ENCODE results near the gene SPDYE16.
"Not testable (repeated sequence)": the region's sequence is repeated elsewhere in the genome, so short reads cannot be mapped to it uniquely, and the experiment has no call there.

SPDYE16 gene

DNA sequence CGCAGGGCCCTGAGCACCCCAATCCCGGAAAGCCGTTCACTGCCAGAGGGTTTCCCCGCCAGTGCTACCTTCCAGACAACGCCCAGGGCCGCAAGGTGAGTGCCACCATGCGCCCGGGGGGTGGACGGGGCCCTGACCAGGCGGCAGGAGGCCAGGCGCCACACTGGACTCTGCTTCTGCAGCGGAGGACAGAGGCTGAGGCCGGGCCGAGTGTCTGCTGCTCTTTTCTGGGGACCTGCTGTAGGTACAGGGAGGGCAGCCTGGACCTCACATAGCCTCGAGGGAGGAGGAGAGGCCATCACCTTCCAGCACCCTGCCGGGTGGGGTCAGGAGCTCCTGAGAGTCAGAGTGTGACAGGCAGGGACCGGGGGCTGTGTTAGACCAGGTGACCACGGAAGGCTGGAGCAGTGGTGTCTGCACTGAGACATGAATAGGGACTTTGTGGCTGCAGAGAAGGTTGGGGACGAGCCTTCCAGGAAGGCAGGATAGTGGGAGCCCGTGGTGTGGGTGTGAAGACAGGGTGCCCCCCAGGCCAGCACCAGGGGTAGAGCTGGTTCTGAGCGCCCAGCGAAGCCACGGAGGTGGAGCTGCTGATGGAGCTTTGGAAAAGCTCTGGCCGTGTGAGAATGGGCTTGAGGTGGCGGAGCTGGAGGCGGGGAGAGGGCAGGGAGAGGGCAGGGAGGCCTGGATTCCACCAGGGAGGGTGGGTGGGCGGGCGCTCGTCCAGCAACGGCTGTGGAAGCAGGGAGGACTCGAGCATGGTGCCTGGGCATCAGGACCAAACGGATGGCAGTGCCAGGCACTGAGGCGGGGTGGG lies 38.5 kb downstream of the SPDYE16 start:
- not testable (repeated sequence) for DNase-seq (ENCODE audit: low read depth)

DNA sequence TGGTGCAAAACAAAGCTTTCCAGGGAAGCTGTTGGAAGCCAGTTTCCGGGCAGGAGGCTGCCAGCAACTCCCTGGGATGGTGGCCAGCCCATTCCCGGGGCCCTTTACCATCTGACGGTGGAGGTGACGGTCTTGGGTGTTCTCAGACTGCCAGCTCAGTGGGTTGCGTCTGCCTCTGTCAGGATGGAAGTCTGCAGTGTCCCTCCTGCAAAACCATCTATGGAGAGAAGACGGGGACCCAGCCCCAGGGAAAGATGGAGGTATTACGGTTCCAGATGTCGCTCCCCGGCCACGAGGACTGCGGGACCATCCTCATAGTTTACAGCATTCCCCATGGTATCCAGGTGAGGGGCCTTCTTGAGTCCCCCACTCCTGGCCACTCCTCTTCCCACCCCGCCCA lies 39.9 kb downstream of the SPDYE16 start:
- not testable (repeated sequence) for DNase-seq (ENCODE audit: low read depth)

DNA sequence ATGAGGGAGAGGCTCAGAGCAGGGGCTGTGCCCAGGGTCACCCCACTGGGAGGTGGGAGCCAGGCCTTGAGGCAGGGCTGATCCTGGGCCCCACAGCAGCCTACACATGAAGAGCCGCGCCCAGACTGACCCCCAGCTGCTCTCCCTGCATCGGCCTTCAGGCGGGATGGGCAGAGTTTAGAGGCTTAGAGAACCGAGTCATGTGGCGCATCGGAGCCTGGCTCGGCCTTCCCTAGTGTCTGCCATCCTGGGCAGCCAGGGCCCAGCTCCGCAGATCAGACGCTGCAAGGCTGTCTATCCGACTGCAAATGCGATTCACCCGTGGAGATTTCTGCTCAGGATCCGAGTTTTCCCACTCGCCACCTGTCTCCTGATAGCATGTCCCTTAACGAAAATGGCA lies 40.3 kb downstream of the SPDYE16 start:
- DNase-seq (ENCODE audit: low read depth), result not testable (repeated sequence)

DNA sequence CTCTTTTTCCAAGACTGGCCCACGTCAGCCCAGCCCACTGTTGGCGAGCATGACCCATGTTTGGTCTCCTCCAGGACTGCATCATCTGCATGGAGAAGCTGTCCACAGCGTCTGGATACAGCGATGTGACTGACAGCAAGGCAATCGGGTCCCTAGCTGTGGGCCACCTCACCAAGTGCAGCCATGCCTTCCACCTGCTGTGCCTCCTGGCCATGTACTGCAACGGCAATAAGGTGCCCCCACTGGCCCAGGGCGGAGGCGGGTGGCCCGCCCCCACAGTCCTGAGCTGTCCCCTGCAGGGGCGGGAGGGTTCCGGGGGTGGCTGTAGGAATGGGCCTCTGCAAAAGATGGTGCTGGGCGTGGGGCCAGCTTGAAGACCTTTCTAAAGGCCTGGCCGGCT lies 40.9 kb downstream of the SPDYE16 start:
- DNase-seq (ENCODE audit: low read depth), result not testable (repeated sequence)

DNA sequence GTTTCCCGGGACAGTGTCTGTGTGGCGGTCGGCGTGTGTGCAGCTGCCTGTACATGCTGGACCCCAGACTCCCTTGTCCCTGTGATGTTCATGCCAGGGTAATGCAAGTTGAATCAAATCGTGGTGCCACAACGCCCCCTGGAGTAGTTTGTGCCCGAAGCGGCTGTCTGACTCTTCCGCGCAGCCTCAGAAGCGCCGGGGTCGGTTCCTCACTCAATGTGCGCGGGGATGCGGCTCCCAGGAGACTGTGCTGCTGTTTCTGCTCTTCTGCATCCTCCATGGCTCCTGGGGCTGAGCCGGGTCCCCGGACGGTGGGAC lies 43.2 kb downstream of the SPDYE16 start:
- DNase-seq (ENCODE audit: low read depth), result not testable (repeated sequence)

DNA sequence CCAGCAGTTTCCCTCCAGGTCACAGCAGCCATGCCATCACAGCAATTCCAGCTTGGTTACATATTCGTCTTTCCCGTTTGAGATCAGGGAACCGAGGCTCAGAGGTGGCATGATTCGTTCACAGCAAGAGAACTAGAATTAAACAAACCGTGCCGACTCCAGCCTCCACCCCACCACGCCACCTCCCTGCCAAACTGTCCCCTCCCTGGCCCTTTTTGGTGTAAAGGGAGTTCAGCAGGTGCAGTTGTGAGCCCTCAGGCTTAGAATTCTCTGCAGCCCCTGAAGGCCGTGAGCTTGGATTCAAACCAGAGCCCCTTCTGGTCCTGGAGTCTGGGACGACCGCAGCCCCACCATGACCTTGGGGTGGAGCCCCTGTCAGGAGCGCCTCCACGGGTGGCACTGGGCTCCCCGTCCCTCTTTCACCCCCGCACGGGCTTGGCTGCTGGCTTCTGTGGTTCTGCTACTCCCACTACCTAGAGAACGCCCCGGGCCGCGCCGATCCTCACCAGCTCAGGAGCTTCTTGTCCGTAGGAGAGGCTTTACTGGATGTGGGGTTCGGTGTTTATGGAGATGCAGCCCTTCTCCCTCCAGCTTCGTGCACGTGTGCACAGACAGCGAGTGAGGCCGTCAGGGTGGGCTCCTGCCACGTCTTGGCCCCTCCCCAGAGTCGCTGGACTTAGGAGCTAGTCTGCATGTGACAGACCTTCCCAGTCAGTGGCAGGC lies 43.7 kb downstream of the SPDYE16 start:
- DNase-seq (ENCODE audit: low read depth), result not testable (repeated sequence)

DNA sequence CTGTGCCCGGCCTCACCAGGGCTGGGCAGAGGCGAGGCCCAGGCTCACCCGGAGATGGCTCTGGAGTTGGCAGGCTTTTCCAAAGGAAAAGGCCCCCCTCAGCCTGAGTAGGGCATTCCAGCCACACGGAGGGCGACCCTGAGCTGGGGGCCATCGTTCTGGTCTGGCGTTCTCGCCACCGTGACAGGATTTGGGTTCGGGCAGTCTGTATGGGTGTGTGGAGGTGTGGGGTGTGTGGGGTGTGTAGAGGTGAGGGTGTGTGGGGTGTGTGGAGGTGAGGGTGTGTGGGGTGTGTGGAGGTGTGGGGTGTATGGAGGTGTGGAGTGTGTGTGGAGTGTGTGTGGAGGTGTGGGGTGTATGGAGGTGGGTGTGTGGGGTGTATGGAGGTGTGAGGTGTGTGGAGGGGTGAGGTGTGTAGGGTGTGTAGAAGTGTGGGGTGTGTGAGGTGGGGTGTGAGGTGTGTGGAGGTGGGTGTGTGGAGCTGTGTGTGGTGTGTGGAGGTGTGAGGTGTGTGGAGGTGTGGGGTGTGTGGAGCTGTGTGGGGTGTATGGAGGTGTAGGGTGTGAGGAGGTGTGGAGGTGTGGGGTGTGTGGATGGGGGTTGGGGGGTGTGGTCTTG lies 44.4 kb downstream of the SPDYE16 start:
- not testable (repeated sequence) for DNase-seq (ENCODE audit: low read depth)

DNA sequence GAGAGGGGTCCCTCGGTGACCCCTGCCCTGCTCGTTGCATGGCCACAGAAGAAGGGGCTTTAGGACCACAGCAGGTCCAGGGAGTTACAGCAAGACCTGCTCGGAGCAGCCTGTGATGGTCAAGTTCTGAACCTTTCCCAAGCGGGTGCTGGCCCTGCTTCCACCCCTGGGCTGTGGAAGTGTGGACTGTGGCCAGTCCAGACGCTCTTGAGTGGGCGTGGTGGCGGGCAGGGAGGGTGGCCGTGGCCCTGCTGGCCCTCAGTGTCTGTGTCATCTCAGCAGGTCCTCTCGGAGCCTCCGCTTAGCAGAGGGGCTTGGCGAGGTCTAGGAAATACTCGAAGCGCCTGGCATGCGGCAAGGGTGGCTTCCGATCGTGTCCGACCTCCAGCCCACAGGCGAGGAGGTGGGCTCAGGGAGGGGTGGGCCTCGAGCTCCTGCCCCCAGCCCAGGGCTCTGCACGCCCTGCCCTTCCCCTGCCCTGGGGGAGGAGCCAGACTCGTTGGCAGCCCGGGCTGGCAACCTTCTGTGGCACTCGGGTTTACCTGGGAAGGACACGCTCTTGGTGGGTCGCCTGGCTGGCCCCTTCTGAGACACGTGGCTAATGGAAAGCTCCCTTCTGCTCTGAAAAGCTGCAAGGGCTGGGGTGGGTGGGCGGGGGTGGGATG lies 45.0 kb downstream of the SPDYE16 start:
- not testable (repeated sequence) for DNase-seq (ENCODE audit: low read depth)

DNA sequence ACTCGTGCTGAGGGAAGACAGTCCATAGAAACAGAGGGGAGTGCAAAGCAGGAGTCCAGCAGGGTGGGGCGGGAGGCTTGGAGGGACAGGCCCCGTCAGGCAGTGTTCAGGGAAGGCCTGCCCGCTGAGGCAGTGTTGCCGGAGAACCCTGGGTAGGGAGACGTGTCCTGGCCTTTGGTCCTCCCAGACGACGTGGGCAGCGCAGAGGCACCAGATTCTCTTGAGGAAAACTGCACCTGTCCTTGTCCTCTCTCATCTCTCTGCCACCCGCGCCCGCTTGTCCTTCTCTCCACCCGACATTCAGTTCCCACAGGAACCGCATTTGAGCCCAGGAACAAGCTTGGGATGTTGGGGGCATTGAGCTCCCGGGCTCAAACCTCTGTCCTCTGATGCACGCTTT lies 47.4 kb downstream of the SPDYE16 start:
- DNase-seq (ENCODE audit: low read depth), result not testable (repeated sequence)

DNA sequence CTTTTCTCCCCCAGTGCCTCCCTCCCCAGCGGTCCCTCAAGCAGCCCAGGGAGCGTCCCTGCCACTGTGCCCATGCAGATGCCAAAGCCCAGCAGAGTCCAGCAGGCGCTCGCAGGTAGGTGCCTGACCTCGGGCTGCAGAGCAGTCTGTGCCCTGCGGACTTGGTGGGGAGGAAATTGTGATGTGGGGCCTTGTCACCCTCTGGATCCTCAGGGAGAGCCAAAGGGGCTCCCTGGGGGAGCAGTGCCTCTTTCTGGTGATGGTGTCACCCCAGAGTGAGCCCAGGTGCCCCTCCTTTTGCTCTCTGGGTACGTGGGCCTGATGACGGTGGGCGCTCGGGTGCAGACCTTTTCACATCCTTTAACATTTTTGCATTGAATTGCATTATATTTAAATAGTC lies 51.0 kb downstream of the SPDYE16 start:
- not testable (repeated sequence) for DNase-seq (ENCODE audit: low read depth)

DNA sequence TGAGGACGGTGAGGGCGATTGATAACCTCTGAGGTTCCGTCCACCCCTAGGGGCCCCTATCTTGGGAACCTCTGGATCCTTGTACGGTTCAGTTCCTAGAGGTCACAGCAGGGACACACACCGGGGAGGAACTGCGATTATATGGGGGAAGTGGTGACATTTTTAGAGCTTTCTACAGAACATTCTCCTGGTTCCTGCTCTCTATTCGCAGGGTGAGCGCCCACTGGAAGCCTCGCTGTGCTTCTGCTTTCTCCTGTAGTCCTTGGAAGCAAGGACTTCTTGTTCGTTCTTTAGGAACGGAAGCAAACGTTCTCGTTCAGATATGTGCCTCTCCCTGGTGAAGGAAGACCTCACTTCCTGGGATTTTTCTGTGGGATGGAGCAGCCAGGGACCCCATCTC lies 55.1 kb downstream of the SPDYE16 start:
- DNase-seq (ENCODE audit: low read depth), result not testable (repeated sequence)

DNA sequence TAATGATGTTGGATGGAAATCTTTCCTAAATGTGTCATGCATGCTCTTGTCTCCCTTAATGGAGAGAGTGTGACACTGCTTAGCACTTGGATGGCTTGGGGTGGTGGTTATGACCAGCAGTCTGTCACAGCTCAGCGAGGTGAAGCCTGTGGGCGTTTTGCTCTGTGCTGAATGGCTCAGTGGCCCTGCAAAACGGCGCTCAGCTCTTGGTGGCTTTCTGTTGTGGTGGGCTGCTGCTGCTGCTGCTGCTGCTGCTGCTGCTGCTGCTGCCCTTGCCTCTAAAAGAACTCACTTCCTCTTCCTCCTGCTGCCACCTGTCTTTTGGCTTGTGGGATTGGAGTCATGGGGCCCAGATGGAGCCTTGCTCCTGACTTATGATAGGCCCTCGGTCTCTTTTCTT lies 56.5 kb downstream of the SPDYE16 start:
- DNase-seq (ENCODE audit: low read depth), result not testable (repeated sequence)

DNA sequence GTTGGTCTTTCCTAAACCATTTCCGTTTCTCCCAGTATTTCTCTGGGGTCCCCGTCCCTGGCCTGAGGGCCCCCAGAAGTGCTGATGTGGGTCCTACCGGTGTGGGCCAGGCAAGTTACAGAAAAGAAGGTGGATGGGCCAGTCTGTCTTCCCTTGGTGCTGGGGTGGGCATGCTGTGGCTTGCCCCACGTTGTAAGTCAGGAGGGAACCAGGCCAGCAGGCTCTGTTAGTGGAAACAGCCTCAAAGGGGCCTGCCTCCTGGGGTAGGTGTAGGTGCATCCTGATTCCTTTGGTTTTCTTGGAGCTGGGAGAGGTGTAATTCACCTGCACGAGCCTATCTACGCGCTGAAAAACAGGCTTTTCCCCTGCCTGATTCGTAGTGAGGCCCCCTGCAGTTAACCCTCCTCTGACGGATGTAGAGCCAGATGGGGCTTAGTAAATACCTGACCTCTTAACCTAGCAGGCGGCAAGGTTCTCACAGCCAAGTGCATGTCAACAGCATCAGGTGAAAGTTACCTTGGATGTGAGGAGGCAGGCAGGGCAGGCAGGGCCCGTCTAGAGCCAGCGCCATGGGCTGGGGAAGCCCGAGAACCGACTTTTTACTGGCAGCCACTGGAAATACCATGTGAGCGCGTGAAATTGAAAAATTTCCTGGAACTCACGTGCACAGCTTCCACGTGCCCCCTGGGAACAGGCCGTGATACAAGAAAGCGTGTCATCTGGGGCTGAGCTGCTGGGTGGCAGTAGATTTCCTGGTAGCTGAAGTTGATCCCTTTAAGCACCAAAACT lies 57.1 kb downstream of the SPDYE16 start:
- not testable (repeated sequence) for DNase-seq (ENCODE audit: low read depth)

DNA sequence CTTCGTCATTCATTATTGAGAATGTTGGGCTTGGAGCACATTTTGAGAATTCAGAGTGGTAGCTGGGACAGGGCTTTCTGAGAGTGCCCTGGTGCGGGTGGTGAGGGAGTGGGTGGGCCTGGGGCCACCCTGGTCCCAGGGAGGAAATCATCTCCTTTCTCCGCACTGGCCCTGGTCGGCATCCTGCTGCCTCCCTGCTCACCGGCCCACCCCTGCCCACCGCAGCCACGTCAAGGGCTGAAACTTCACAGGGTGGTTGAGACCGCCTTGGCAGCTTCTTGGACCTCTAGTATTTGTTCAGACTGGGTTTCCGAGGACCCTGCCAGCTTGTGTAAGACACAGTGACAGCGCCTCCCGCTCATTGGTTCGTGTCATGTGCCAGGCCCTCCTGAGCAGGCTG lies 58.6 kb downstream of the SPDYE16 start:
- not testable (repeated sequence) for DNase-seq (ENCODE audit: low read depth)

DNA sequence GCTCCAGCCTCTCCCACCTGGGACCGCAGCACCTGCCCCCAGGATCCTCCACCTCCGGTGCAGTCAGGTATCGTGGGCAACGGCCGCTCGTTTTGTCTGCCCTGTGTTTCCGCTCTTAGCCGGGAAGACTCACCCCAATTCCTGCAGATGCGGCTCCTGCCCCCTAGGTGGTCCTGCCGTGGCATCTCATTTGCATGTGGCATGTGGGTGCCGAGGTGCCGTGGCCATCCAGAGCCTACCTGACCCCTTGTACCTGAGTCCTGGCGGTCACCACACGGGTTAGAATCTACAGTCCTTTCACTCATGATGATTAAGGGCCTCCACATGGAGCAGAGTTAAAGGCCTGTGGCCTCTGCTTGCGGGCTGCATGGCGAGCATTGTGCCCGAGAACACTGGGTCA lies 60.0 kb downstream of the SPDYE16 start:
- not testable (repeated sequence) for DNase-seq (ENCODE audit: low read depth)

DNA sequence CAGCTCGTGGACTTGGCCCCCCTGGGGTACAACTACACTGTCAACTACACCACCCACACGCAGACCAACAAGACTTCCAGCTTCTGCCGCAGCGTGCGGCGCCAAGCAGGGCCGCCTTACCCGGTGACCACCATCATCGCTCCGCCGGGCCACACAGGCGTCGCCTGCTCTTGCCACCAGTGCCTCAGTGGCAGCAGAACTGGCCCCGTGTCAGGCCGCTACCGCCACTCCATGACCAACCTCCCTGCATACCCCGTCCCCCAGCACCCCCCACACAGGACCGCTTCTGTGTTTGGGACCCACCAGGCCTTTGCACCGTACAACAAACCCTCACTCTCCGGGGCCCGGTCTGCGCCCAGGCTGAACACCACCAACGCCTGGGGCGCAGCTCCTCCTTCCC lies 60.4 kb downstream of the SPDYE16 start:
- not testable (repeated sequence) for DNase-seq (ENCODE audit: low read depth)

All from stimulated activated CD8-positive, alpha-beta memory T cell treated with anti-CD3 and anti-CD28 coated beads, Interleukin-15, amount 100 ng/mL, for 1 hour (primary cell).